ENCODE results near the gene FIGLA.

DNA sequence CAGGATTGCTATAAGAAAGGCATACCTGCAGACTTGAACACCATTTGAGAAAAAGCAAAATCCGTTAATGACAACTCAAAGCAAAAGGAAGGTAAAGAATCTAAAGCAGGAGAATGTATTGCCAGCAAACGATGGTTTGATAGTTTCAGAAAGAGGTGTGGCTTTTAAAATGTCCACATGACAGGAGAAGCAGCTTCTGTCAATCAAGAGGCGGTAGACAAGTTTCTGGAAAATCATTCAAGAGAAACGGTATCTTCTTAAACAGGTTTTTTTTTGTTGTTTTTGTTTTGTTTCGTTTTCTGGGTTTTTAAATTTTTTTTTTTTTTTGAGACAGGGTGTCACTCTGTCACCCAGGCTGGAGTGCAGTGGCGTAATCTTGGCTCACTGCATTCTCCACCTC is 16.2 kb upstream of the FIGLA start:
- TF ChIP-seq, protein P1, sequence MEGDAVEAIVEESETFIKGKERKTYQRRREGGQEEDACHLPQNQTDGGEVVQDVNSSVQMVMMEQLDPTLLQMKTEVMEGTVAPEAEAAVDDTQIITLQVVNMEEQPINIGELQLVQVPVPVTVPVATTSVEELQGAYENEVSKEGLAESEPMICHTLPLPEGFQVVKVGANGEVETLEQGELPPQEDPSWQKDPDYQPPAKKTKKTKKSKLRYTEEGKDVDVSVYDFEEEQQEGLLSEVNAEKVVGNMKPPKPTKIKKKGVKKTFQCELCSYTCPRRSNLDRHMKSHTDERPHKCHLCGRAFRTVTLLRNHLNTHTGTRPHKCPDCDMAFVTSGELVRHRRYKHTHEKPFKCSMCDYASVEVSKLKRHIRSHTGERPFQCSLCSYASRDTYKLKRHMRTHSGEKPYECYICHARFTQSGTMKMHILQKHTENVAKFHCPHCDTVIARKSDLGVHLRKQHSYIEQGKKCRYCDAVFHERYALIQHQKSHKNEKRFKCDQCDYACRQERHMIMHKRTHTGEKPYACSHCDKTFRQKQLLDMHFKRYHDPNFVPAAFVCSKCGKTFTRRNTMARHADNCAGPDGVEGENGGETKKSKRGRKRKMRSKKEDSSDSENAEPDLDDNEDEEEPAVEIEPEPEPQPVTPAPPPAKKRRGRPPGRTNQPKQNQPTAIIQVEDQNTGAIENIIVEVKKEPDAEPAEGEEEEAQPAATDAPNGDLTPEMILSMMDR (conservative IDR thresholded peaks at IDR 0.05; ENCODE audit: low read length) = no peak
- TF ChIP-seq EZH2phosphoT487 (IDR thresholded peaks at IDR 0.05; ENCODE audit: borderline replicate concordance) = no peak
